ENCODE data around the gene AZU1.

The AZU1 gene

DNA sequence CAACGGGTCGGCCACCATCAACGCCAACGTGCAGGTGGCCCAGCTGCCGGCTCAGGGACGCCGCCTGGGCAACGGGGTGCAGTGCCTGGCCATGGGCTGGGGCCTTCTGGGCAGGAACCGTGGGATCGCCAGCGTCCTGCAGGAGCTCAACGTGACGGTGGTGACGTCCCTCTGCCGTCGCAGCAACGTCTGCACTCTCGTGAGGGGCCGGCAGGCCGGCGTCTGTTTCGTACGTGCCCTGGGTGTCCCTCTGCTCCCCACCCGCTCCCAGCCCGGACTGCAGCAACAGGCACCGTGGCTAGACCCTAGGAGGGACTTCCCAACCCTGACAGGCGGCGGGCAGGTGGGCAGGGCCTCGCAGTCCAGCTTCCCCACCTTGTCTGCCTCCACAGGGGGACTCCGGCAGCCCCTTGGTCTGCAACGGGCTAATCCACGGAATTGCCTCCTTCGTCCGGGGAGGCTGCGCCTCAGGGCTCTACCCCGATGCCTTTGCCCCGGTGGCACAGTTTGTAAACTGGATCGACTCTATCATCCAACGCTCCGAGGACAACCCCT lies 28.0 kb downstream of the AZU1 start:
- DNase-seq (ENCODE audit: low spot score): no peak

DNA sequence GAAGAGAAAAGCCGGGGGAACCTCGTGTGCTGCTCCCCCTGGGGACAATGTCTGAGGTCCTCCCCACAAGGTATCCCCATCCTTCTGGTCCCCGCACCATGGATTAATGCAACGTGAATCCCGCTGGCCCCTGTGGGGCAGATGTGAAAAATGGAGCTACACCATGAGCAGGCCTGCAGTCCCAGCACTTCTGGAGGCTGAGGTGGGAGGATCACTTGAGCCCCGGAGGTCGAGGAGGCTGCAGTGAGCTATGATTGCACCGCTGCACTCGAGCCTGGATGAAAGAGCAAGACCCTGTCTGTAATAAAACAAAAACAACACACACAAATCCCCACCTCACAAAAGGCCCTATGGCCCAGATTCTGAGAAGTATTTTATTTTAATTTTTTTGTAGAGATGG lies 30.6 kb downstream of the AZU1 start:
- DNase-seq (ENCODE audit: low spot score): no peak

DNA sequence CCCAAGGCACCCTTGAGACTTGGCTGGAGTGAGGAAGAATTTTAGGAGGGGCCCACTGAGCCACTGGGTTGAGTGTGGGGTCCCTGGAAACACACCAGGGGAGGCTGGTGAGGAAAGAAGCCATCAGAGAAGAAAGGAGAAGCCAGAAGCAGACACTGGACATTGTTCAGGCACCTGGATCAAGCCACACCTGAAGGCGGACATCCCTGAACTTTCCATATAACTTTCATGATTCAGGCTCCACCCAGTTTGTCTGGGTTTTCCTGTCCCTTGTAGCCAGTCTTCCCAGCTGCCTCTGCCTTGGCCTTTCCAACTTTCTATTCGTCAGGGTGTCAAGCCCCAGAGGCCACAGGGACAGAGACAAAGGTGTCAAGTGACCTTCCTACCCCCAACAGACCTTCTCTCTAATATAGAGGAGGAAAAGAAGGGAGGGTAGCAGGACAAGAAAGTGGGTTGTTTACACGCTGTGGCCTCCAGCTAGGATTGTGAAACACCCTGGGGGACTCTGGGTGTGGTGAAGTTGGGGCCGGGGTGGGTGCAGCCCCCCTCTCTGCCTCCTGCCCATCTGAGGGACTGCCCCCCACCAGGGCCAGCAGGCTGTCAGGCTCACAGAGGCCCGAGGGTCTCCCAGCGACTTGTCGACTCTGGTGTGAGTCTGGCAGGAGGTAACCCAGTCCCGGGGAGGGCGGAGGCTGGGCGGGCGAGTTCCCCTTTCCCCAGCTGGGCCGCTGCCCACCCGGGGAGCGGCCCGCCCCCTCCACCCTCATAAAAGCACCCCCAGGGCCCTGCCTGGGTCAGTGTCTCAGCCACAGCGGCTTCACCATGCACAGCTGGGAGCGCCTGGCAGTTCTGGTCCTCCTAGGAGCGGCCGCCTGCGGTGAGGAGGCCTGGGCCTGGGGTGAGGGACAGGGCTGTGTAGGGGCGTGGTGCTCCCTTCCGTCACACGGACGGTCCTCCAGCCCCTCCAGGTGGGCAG lies 31.5 kb downstream of the AZU1 start, which contains the start of gene CFD:
Gene CFD, plus strand, starts transcription at position 797 of the 976 bp plus-strand sequence. Its CDS starts 26 bp downstream, at position 823.
- DNase-seq (ENCODE audit: low spot score): no peak

DNA sequence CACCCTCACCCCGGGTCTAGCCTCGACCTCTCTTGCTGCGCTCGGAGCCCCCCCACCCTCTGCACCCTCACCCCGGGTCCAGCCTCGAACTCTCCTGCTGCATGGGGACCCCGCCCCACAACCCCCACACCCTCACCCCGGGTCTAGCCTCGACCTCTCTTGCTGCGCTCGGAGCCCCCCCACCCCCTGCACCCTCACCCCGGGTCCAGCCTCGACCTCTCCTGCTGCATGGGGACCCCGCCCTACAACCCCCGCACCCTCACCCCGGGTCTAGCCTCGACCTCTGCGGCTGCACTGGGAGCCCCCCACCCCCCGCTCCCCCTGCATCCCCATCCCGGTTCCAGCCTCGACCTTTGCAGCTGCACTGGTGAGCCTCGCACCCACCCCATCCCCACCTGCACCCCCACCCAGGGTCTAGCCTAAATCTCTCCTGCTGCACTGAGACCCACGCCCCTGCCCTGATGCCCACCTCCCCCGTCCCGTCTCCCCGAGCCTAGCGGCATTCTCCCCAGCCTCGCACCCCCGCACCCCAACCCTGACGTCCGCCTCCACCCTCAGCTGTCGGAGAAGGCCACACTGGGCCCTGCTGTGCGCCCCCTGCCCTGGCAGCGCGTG lies 33.6 kb downstream of the AZU1 start:
- no peak for DNase-seq (ENCODE audit: low spot score)

DNA sequence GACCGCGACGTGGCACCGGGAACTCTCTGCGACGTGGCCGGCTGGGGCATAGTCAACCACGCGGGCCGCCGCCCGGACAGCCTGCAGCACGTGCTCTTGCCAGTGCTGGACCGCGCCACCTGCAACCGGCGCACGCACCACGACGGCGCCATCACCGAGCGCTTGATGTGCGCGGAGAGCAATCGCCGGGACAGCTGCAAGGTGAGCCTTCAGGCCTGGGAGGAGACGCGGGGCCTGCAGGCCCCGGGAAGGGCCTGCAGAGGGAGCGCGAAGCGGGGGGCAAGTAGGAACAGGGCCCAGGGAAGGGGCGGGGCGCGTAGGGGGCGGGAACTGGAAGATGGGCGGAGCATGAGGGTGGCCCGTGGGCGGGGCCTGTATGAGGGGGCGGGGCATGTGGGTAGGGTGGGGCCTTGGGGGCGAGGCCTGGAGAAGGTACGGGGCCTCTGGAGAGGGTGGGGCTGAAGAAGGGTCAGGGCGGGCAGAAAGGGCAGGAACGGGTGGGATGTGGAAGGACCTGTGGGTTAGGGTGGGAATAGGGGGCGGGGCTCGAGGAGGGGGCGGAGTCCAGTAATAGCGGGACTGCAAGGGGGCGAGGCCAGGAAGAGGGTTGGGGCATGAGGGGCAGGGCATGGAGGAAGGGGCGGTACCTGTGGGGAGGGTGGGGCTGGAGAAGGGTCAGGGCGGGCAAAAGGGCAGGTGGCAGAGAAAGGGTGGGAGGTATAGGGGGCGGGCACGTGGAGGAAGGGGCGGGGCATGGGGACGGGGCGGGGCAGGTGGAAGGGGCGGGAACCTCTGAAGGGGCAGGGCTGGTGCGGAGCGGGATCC lies 34.3 kb downstream of the AZU1 start:
- DNase-seq (ENCODE audit: low spot score): no peak

DNA sequence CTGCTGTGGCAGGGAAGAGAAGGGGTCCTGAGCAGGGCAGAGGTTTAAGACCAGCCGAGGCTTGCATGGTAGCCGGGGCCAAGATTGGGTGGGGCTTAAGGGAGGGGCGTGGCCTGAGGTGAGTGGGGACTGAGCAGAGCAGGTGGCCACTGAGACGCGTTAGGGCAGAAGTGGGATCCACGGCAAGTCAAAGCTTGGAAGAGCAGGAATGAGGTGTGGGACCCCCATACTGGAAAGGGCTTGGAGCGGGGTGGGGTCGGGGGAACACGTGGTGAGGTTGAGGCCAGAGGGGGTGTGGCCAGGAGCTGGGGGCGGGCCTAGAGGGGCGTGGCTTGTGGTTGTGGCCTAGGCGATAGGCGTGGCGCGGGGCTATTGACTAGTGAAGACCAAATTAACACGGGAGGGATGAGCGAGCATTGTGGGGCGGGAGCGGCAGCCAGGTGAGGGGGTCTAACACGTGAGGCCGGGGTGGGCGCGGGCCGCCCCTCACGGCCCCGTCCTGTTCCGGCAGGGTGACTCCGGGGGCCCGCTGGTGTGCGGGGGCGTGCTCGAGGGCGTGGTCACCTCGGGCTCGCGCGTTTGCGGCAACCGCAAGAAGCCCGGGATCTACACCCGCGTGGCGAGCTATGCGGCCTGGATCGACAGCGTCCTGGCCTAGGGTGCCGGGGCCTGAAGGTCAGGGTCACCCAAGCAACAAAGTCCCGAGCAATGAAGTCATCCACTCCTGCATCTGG lies 35.1 kb downstream of the AZU1 start:
- DNase-seq (ENCODE audit: low spot score): no peak

DNA sequence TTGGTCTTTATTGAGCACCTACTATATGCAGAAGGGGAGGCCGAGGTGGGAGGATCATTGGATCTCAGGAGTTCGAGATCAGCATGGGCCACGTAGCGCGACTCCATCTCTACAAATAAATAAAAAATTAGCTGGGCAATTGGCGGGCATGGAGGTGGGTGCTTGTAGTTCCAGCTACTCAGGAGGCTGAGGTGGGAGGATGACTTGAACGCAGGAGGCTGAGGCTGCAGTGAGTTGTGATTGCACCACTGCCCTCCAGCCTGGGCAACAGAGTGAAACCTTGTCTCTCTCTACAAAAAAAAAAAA lies 35.6 kb downstream of the AZU1 start:
- DNase-seq (ENCODE audit: low spot score): no peak

DNA sequence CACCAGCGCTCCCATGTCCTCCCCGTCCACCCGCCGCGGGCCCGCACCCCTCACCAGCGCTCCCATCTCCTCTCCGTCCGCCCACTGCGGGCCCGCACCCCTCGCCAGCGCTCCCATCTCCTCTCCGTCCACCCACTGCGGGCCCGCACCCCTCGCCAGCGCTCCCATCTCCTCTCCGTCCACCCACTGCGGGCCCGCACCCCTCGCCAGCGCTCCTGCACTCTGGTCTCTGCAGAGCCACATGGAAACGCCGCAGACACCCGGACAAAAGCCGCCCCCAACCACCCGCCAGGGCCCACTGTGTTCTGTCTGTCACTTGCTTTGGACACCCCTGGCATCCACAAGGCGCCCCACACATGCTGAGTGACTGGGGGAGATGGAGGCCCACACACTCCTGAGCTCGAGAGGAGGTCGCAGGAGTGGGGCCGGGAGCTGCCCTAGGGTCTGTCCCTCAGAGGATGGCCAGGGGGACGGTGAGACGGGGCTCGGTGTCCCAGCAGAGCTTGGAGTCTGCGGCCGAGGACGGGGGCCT lies 39.2 kb downstream of the AZU1 start:
- DNase-seq (ENCODE audit: low spot score): no peak

DNA sequence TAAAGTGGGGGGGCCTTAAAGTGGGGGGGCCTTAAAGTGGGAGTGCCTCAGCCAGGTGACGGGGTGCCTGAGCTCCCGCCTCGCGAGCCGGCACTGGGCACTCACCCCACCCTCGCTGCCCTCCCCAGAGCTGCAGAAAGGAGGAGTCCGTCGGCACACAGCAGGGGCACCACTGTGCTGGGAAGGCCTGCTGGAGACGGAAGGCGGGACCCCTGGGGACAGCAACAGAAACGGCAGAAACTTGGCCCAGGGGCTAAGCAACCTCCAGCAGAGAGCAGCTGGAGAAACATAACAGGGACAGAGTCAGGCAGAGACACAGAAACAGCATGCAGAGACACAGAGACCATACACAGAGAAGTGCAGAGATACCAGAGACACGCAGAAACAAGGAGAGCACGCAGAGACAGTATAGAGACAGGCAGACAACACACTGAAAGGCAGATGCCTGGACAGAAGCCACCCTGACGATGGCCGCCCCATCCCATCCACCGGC lies 39.7 kb downstream of the AZU1 start:
- no peak for DNase-seq (ENCODE audit: low spot score)

DNA sequence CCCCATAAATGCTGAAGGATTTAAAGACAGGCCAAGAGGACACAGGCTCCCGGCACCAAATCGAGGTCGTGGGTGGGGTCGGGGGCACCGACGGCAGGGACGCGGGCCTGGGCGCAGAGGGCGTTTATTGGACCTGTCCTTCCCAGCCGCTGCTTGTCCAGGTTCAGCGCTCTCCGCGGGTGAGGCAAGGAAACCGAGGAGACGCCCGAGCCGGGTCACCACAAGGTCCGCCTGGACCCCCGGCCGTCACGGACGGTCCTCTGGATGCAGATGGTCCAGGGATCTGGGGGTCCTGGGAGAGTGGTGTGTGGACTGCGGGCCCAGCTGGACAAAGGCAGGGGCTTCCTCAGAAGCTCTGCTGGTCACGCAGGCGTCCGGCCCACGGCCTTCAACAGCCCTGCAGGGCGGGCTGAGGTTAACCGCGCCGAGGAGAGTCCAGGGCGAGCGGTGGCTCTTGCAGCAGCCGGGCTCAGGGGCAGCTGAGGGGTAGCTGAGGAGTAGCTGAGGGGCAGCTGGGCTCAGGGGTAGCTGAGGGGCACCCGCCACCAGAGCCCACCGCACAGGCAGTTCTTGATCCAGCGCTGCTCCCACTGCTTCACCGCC lies 40.3 kb downstream of the AZU1 start:
- no peak for DNase-seq (ENCODE audit: low spot score)

DNA sequence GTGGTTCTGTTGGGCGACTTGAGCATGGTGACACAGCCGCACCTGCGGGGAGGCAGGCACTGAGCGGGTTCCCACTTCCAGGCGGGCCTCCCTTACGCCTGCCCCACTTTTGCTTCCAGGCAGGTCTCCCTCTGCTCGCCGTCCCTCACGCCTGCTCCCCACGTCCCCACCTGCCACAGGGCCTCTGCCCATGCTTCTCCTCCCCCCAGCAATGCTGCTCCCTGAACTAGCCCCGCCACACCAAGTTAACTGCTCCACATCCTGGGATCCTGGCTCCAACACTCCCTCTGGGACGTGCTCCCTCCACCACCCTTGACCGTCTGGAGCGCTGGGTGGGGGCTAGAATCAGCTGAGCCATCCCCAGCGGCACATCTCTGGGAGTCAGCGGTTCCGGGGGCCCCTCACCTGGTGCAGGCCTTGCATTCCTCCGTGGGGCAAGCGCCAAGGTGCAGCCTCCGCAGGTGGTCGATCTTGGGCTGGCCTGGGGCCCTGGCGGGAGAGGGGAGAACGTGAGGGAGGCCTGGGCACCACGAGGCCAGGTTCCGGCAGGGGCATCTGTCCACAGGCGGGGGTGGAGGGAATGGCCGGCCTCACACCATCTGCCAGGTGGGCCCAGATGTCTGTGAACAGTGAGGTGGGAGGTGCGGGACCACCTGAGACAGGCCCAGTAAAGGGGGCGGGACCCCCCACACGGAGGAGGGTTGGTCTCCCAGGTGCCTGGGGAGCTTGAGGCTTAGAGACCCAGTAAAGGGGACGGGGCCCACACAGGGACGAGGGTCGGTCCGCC lies 41.0 kb downstream of the AZU1 start:
- DNase-seq (ENCODE audit: low spot score): no peak

DNA sequence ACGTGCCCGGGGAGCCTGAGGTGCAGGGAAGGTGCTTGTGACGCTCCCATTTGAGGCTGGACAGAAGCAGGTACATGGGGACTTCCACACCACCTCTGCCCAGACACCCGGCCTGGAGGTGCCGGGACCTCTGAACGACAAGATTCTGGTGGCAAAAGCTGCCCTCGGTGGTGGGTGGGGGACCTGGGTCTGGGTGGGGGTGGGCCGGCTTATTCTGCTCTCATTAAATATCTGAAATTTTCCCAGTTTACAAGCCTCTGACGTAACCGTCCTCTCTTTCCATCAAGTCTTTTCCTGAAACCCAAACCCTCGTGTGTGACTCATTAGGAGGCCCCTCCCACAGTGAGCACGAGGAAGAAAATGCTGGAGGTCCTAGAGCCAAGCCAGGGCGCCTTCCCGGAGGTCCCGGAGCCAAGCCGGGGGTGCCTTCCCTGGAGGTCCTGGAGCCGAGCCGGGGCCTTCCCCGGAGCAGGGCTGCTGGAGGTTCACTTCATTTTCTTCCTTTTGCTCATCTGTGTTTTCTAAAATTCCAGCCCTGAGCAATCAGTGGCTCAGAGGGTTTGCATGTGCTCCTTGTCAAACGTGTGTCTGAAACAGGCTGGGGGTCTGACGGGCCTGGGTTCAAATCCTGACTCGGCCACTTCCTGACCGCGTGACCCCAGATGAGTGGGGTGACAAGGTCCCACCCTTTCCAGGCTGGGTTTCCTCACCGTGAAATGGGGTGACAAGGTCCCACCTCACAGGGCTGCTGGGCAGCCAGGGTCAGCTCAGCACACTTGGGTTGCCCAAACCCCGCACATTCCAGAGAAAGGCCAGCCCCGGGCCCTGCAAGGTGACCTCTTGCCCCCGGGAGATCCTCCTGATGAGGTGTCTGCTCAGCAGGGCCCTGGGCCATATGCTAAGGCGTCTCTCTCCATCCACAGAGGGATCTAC lies 41.9 kb downstream of the AZU1 start:
- no peak for DNase-seq (ENCODE audit: low spot score)

DNA sequence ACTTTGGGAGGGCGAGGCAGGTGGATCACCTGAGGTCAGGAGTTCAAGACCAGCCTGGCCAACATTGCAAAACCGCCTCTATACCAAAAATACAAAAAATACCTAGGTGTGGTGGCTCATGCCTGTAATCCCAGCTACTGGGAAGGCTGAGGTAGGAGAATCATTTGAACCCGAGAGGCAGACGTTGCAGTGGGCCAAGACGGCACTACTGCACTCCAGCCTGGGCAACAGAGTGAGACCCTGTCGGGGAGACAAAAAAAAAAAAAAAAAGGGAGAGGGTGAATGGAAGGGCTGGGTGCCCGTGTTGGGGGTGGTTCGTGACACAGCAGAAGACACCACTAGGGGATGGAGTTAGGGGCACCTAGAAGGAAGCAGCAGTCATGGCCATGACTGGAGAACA lies 42.7 kb downstream of the AZU1 start:
- DNase-seq (ENCODE audit: low spot score): no peak

DNA sequence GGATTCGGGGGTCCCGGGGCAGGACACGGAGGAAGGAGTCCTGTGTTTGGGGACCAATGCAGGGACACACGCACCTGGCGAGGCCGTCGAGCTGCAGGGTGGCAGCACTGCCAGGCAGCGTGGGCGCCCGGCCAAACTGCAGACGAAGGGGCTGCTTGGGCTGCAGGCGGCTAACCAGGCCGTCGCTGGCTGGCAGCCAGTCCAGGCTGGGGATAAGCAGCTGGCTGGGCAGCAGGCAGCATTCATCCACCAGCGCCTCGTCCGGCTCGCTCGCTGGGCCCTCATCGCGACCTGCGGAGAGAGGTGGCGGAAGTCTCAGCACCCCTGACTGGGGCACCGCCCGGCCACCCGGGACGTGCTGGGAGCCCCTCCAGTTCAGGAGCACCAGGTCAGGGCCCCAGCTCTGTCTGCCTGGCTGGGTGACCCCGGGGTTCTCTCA lies 43.3 kb downstream of the AZU1 start:
- no peak for DNase-seq (ENCODE audit: low spot score)

DNA sequence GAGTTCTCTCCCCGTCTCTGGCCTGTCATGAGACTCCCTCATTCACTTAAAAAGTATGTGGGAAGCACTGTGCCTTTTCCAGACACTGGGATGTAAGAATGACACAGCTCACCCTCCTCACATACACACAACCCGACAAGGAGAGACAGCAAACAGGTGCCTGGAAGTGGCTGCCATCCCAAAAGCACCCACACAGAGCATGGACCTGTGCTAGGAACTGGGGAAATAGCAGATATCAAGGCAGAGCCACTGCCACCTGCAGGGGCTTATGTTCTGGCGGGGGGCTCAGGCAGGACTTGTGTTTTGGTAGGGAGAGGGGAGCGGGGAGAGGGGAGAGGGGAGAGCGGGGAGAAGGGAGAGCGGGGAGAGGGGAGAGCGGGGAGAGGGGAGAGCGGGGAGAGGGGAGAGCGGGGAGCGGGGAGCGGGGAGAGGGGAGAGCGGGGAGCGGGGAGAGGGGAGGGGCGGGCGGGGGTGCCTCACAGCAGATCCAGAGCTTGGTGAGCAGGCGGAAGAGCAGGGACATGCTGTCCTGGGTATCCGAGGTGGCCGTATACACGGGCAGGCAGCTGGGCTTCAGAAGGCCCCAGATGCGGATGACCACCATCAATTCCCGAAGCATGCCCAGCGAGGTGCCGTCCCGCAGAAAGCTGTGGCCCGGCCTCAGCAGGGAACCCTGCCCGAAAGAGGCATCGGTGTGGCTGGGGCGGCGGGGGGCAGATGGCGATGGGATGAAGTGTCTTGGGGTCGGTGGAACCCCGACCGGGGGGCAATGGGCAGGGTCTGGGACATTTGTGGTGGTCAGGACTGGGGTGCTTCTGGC lies 44.0 kb downstream of the AZU1 start:
- DNase-seq (ENCODE audit: low spot score): no peak

DNA sequence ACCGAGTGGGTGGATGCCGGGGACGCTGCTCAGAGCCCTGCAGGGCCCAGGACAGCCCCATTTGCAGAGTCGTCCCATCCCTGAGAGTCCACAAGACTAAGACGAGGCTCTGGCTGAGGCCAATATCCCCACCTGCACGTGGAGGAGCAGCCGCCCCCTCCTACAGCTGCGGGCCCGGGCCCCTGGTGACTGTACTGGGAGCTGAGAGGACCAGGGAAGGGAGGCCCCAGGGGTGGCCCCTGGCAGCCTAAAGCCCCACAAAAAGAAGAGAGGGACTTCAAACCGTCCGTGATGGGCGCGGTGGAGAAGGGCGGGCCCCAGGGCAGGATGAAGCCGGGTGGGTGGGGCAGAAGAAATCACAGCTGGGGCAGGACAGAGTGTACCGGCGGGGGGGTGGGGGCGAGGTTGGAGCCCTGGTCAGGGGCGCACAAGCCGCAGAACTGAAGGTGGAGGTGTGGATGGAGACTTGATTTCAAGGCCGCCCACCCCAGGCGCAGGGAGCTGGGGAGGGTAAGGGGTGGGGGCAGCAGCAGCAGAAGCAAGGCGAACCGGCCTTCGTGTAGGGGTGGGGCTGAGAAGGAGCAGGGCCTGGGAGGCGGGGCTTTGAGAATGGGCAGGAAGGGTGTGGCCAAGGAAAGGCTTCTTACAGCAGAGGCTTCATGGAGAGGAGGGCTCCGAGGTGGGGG lies 44.8 kb downstream of the AZU1 start:
- no peak for DNase-seq (ENCODE audit: low spot score)

DNA sequence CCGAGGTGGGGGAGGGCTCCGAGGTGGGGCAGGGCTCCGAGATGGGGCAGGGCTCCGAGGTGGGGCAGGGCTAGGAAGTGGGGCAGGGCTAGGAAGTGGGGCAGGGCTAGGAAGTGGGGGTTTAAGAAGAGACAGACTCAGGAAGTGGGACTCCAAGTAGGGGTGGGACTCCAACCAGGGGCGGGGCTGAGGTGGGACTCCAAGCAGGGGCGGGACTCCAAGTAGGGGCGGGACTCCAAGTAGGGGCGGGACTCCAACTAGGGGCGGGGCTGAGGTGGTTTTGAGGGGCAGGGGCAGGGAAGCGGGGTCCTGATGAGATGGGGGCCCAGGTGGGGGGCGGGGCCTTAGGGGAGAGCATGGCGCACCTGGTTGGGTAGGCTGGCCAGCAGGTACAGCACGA lies 45.4 kb downstream of the AZU1 start:
- no peak for DNase-seq (ENCODE audit: low spot score)

All from putamen (tissue), 1 donor.